Activated CD4-positive, alpha-beta T cell treated with anti-CD3 and anti-CD28 coated beads for 36 hours (primary cell): ENCODE results near the gene CLEC1A. TPM values are rescaled to one million over a fixed set of nuclear protein-coding genes. Genes with fewer than 3 reads are reported as not detected.

Experiments
- ATAC-seq: fragments of 200-7000 bp; cut with Tn5 transposase; one replicate; pipeline ENCODE4 v1.10.0; 2021; ENCODE audit warnings: mild to moderate bottlenecking, moderate library complexity
- CTCF ChIA-PET: fragments of 350-600 bp; sonication (Branson Sonifier 250); formaldehyde crosslinking; loops from one replicate; lab custom pipeline; 2021; ENCODE audit warnings: antibody characterized with exemption; lab: Charles Lee
- POLR2A ChIA-PET: fragments of 350-600 bp; sonication (Branson Sonifier 250); formaldehyde crosslinking; loops from one replicate; lab custom pipeline; 2021; ENCODE audit warnings: antibody characterized with exemption, inconsistent platforms; lab: Charles Lee
- DNase-seq: peaks from one replicate; pipeline ENCODE4 v3.0.0-alpha.2; 2020
- H3K27ac Mint-ChIP-seq: one replicate; pipeline ENCODE4 v1.8.0; 2021; ENCODE audit warnings: mixed read lengths
- H3K27me3 Mint-ChIP-seq: one replicate; pipeline ENCODE4 v1.8.0; 2021; ENCODE audit warnings: mixed read lengths
- H3K36me3 Mint-ChIP-seq: one replicate; pipeline ENCODE4 v1.8.0; 2021; ENCODE audit warnings: low read depth, mixed read lengths
- H3K4me1 Mint-ChIP-seq: one replicate; pipeline ENCODE4 v1.8.0; 2021; ENCODE audit warnings: mixed read lengths
- H3K4me3 Mint-ChIP-seq: one replicate; pipeline ENCODE4 v1.8.0; 2021; ENCODE audit warnings: mild to moderate bottlenecking, moderate library complexity, mixed read lengths
- H3K9me3 Mint-ChIP-seq: one replicate; pipeline ENCODE4 v1.8.0; 2021; ENCODE audit warnings: low read depth, mixed read lengths
- intact Hi-C, 2 experiments: fragments of 100-400 bp; cut with DNase I in 1 of 2; cut with micrococcal nuclease in 1 of 2; formaldehyde crosslinking; loops; one replicate each; pipeline versions ENCODE4 v1.14.2 to v1.15.1; 2022 to 2024; cut with DNase I, micrococcal nuclease
- total RNA-seq, 2 experiments: library from RNA; stranded (reverse); gene quantifications; one replicate each; pipeline ENCODE4 v1.2.3, GENCODE V29; 2021

Gene CLEC1A, protein sequence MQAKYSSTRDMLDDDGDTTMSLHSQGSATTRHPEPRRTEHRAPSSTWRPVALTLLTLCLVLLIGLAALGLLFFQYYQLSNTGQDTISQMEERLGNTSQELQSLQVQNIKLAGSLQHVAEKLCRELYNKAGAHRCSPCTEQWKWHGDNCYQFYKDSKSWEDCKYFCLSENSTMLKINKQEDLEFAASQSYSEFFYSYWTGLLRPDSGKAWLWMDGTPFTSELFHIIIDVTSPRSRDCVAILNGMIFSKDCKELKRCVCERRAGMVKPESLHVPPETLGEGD
- not detected for total RNA-seq

DNA sequence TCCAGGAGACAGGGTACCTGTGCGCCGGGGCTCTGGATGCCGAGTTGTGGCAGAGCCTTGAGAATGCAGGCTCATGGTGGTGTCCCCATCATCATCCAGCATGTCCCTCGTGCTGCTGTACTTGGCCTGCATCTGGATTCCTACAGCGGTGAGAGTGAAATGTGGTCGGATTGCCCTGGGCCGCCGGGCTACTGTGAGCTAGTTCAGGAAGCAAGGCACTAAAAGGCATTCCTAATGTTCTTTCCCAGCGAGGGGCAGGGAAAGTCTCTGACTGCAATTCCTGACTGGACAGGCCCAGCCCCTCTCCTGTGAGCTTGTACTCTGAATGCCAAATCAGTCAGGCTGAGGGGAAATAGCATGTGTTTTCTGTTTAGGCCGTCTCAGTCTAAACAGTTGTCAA lies at the start of gene CLEC1A:
Gene CLEC1A (minus strand): TSS at position 195 of the 400 bp plus-strand sequence. CDS start 63 bp downstream, at position 132.
- no peaks in the 10 kb centered on the region for H3K4me1 Mint-ChIP-seq
- peaks cover 4% of the 10 kb centered on the region for H3K27me3 Mint-ChIP-seq
- peaks cover 5% of the 10 kb centered on the region for H3K9me3 Mint-ChIP-seq
- no peak for DNase-seq
- H3K27ac Mint-ChIP-seq, result no peak within 1 kb of the TSS
- ChIA-PET CTCF (interaction anchor here (0.6 to 0.7 kb wide), 2 partner anchors 21 to 24 kb away, joined by 3 read pairs; no protein-coding TSS in a partner anchor), POLR2A (no interaction called here)
- intact Hi-C loops, result no loop called here
- peaks cover 2% of the 10 kb centered on the region for H3K36me3 Mint-ChIP-seq
- H3K4me3 Mint-ChIP-seq, result no peak within 1 kb of the TSS
- ATAC-seq, result no peak

DNA sequence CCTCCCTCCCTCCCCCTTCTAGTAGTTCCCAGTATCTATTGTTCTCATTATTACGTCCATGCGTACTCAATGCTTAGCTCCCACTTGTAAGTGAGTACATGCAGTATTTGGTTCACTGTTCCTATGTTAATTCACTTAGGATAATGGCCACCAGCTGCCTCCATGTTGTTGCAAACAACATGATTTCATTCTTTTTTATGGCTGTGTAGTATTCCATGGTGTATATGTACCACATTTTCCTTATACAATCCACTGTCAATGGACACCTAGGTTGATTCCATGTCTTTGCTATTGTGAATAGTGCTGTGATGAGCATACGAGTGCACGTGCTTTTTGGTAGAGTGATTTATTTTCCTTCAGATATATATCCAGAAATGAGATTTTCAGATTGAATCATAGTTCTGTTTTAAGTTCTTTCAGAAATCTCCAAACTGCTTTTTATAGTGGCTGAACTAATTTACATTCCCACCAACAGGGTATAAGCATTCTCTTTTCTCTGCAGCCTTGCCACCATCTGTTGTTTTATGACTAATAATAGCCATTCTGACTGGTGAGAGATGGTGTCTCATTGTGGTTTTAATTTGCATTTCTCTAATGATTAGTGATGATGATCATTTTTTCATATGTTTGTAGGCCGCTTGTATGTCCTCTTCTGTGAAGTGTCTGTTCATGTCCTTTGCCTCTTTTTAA lies 49.1 kb upstream of the CLEC1A start:
- peaks cover 7% of the 10 kb centered on the region for H3K4me1 Mint-ChIP-seq
- peak; percentile 77 for ATAC-seq
- intact Hi-C loops, result loop anchor here (2.0 to 10.0 kb wide), 3 partner anchors 399 to 527 kb away; partner anchors contain the start of gene STYK1 (in 1 of the 2)
- POLR2A ChIA-PET, result no interaction called here
- H3K36me3 Mint-ChIP-seq, result no peaks in the 10 kb centered on the region
- no peaks in the 10 kb centered on the region for H3K27me3 Mint-ChIP-seq
- H3K4me3 Mint-ChIP-seq, result no peak overlapping the region
- CTCF ChIA-PET, result interaction anchor here (0.7 kb wide), 1 partner anchor 401 kb away, joined by 3 read pairs; no protein-coding TSS in a partner anchor
- DNase-seq, result no peak
- H3K27ac Mint-ChIP-seq, result no peak overlapping the region
- H3K9me3 Mint-ChIP-seq, result no peaks in the 10 kb centered on the region

DNA sequence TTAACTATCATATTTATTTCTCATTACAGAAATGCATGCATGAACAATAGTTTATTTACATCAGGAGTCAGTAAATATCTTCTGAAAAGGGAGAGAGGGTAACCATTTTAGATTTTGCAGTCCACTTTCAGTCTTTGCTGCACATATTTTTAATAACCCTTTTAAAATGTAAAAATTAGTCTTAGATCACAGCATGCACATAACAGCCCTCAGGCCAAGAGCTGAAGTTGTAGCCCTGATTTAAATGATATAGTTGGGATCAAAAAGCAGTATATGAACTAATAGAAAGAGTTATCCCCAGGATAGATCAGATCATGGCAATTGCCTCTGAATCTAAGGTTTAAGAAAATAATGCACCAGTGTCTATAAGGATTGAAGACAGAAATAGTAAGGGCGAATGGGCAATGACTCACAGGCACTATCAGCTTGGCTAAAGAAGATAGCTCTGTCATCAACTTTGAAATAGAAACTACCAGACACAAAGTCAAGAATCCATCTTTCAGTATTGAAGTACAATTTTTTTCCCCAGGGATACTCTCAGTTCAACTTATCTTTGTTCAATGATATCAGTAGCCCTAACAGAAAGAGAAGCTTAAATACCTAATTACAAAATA lies 44.3 kb upstream of the CLEC1A start:
- POLR2A ChIA-PET, result no interaction called here
- DNase-seq (no peak), ATAC-seq (no peak)
- H3K9me3 Mint-ChIP-seq, result no peaks in the 10 kb centered on the region
- H3K27me3 Mint-ChIP-seq, result peaks cover 2% of the 10 kb centered on the region
- intact Hi-C loops, result loop anchor here (5.0 to 10.0 kb wide), 3 partner anchors 111 to 508 kb away; partner anchors contain the start of genes CLEC12B (in 1 of the 2) and CLEC9A (in 1 of the 2)
- no peak overlapping the region for H3K27ac Mint-ChIP-seq
- CTCF ChIA-PET, result interaction anchor here (0.5 to 2.6 kb wide), 9 partner anchors 10 to 1345 kb away, joined by 3 to 13 read pairs (median 4); no protein-coding TSS in a partner anchor
- H3K4me1 Mint-ChIP-seq, result peaks cover 7% of the 10 kb centered on the region
- no peak overlapping the region for H3K4me3 Mint-ChIP-seq
- H3K36me3 Mint-ChIP-seq, result no peaks in the 10 kb centered on the region

DNA sequence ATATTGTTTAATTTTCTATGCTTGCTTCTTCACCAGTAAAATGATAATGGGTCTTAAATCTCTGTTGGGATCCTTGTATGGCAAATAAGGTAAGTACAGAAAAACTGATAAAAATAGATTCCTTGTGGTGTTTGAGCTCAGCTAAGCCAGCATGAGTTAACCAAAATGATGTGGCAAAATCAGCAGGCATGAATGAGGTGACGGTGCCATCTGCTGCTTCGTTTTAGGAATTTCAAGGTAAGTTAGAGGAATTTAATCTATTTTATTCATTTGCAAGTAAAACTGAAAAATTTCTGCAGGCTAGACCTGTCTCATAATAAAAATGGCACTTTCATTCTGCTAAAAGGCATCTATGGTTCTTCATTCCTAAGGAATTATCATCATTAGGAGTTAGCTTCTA lies 41.2 kb upstream of the CLEC1A start:
- H3K36me3 Mint-ChIP-seq, result no peaks in the 10 kb centered on the region
- H3K4me3 Mint-ChIP-seq, result no peak overlapping the region
- POLR2A ChIA-PET, result no interaction called here
- H3K4me1 Mint-ChIP-seq, result peaks cover 2% of the 10 kb centered on the region
- H3K27ac Mint-ChIP-seq, result no peak overlapping the region
- no peaks in the 10 kb centered on the region for H3K9me3 Mint-ChIP-seq
- peaks cover 2% of the 10 kb centered on the region for H3K27me3 Mint-ChIP-seq
- intact Hi-C loops, result loop anchor here (1.0 to 10.0 kb wide), 7 partner anchors 106 to 505 kb away; partner anchors contain the start of genes CLEC12B (in 1 of the 2) and CLEC9A (in 1 of the 2)
- ATAC-seq (no peak), DNase-seq (peak; percentile 66)
- CTCF ChIA-PET, result interaction anchor here (0.5 to 3.8 kb wide), 22 partner anchors 10 to 432 kb away, joined by 3 to 25 read pairs (median 4); partner anchors contain the start of genes CLEC12B and CLEC7A

GRCh38 chr12:10136637-10137205 lies 37.9 kb upstream of the CLEC1A start:
- intact Hi-C loops, result loop anchor here in 1 of 2 experiments (5.0 kb wide), 1 partner anchor 194 kb away; no protein-coding TSS in a partner anchor
- Mint-ChIP-seq H3K9me3 (no peaks in the 10 kb centered on the region), H3K4me3 (no peak overlapping the region), H3K27ac (no peak overlapping the region), H3K27me3 (peaks cover 2% of the 10 kb centered on the region), H3K36me3 (no peaks in the 10 kb centered on the region), H3K4me1 (peaks cover 2% of the 10 kb centered on the region)
- ATAC-seq, result no peak
- no peak for DNase-seq
- CTCF ChIA-PET, result interaction anchor here (1.0 to 1.5 kb wide), 2 partner anchors 17 to 22 kb away, joined by 3 read pairs; no protein-coding TSS in a partner anchor
- POLR2A ChIA-PET, result interaction anchor here (0.6 to 0.7 kb wide), 2 partner anchors 10 to 1645 kb away, joined by 3 to 11 read pairs; no protein-coding TSS in a partner anchor

GRCh38 chr12:10135126-10135525 lies 36.3 kb upstream of the CLEC1A start:
- DNase-seq (no peak), ATAC-seq (no peak)
- Mint-ChIP-seq H3K27ac (no peak overlapping the region), H3K36me3 (no peaks in the 10 kb centered on the region), H3K27me3 (peaks cover 2% of the 10 kb centered on the region), H3K4me1 (peaks cover 7% of the 10 kb centered on the region), H3K9me3 (no peaks in the 10 kb centered on the region), H3K4me3 (no peak overlapping the region)
- CTCF ChIA-PET, result interaction anchor here (0.6 kb wide), 1 partner anchor 400 kb away, joined by 3 read pairs; no protein-coding TSS in a partner anchor
- POLR2A ChIA-PET, result no interaction called here
- intact Hi-C loops, result loop anchor here in 1 of 2 experiments (5.0 kb wide), 1 partner anchor 193 kb away; no protein-coding TSS in a partner anchor

- ChIA-PET CTCF (interaction anchor here (0.6 to 0.7 kb wide), 3 partner anchors 8 to 123 kb away, joined by 3 read pairs; partner anchors contain the start of gene CLEC12B), POLR2A (no interaction called here)
- Mint-ChIP-seq H3K4me3 (no peak overlapping the region), H3K36me3 (no peaks in the 10 kb centered on the region), H3K4me1 (peaks cover 8% of the 10 kb centered on the region), H3K27ac (no peak overlapping the region), H3K9me3 (no peaks in the 10 kb centered on the region), H3K27me3 (peaks cover 5% of the 10 kb centered on the region)
- DNase-seq (no peak), ATAC-seq (no peak)
- intact Hi-C loops, result no loop called here
These were observed 34.1 kb upstream of the CLEC1A start for GRCh38 chr12:10132850-10133370.

GRCh38 chr12:10131111-10131690 lies 32.4 kb upstream of the CLEC1A start:
- Mint-ChIP-seq H3K9me3 (no peaks in the 10 kb centered on the region), H3K4me1 (peaks cover 8% of the 10 kb centered on the region), H3K27ac (no peak overlapping the region), H3K4me3 (no peak overlapping the region), H3K27me3 (peaks cover 8% of the 10 kb centered on the region), H3K36me3 (no peaks in the 10 kb centered on the region)
- intact Hi-C loops, result no loop called here
- ChIA-PET CTCF (interaction anchor here (1.6 to 3.5 kb wide), 3 partner anchors 9 to 102 kb away, joined by 3 to 17 read pairs (median 4); no protein-coding TSS in a partner anchor), POLR2A (no interaction called here)
- DNase-seq (no peak), ATAC-seq (no peak)

- Mint-ChIP-seq H3K36me3 (no peaks in the 10 kb centered on the region), H3K4me3 (no peak within 1 kb of the TSS), H3K9me3 (no peaks in the 10 kb centered on the region), H3K27me3 (peaks cover 8% of the 10 kb centered on the region), H3K27ac (no peak within 1 kb of the TSS), H3K4me1 (peaks cover 8% of the 10 kb centered on the region)
- ATAC-seq, result peak; percentile 83
- ChIA-PET CTCF (interaction anchor here (1.1 to 3.5 kb wide), 5 partner anchors 10 to 100 kb away, joined by 3 to 17 read pairs (median 3); no protein-coding TSS in a partner anchor), POLR2A (no interaction called here)
- no peak for DNase-seq
- intact Hi-C loops, result no loop called here
These were observed 31.3 kb upstream of the CLEC1A start, which contains the start of gene CLEC7A for GRCh38 chr12:10130042-10130441. Gene CLEC7A, minus strand, starts transcription at chr12:10130199. Its CDS starts 117 bp downstream, at chr12:10130082.

DNA sequence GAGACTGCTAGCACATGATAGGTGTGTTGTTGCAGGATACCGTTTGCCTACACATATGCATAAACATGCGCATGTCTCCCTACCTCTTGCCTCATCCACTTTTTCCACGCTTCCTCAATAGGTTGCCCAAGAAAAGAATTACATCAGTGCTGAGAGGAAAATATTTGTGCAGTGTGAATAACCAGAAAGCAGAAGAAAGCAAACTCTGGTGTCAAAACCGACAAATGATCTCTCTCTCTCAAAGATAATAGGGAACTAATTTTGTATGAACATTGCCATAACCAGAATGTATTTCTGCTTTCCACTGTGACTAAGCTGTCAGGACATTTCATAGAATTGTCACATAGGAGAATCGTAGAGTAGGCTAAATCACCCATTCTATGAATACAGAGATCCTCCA lies 29.9 kb upstream of the CLEC1A start:
- ChIA-PET POLR2A (no interaction called here), CTCF (interaction anchor here (0.8 to 3.5 kb wide), 2 partner anchors 11 to 280 kb away, joined by 4 to 17 read pairs; no protein-coding TSS in a partner anchor)
- no peak overlapping the region for H3K4me3 Mint-ChIP-seq
- peaks cover 8% of the 10 kb centered on the region for H3K27me3 Mint-ChIP-seq
- DNase-seq (no peak), ATAC-seq (no peak)
- intact Hi-C loops, result no loop called here
- no peak overlapping the region for H3K27ac Mint-ChIP-seq
- no peaks in the 10 kb centered on the region for H3K36me3 Mint-ChIP-seq
- H3K4me1 Mint-ChIP-seq, result peaks cover 8% of the 10 kb centered on the region
- no peaks in the 10 kb centered on the region for H3K9me3 Mint-ChIP-seq
